C4-2B (cell line): ENCODE data around the gene LHX5.

Source experiments
- CTCF ChIP-seq: fragments of 450-650 bp; conservative IDR thresholded peaks from 2 replicates; pipeline ENCODE4 v1.5.1; 2017; ENCODE audit warnings: mild to moderate bottlenecking
- ZFX ChIP-seq: fragments of 450-650 bp; IDR thresholded peaks from 2 replicates; pipeline ENCODE4 v1.6.1; 2017

GRCh38 chr12:113512568-113512967 lies 40.9 kb upstream of the LHX5 start:
- TF ChIP-seq CTCF = no peak
- no peak for TF ChIP-seq ZFX
